Measurements from ENCODE around the gene PKIG.

The PKIG gene

GRCh38 chr20:44620030-44620429 is 37.7 kb downstream of the PKIG start:
- DNase-seq (ENCODE audit: low read depth in 3 of 3): no peak

GRCh38 chr20:44621325-44621724 is 38.9 kb downstream of the PKIG start:
- DNase-seq (ENCODE audit: low read depth in 3 of 3): no peak

GRCh38 chr20:44621939-44622338 is 39.6 kb downstream of the PKIG start:
- no peak for DNase-seq (ENCODE audit: low read depth in 3 of 3)

- DNase-seq (ENCODE audit: low read depth in 3 of 3): no peak
These were observed 40.3 kb downstream of the PKIG start for GRCh38 chr20:44622501-44623270.

GRCh38 chr20:44624152-44624551 is 41.8 kb downstream of the PKIG start:
- DNase-seq (ENCODE audit: low read depth in 3 of 3): no peak

GRCh38 chr20:44624743-44625271 is 42.4 kb downstream of the PKIG start:
- DNase-seq (ENCODE audit: low read depth in 3 of 3): no peak

- DNase-seq (ENCODE audit: low read depth in 3 of 3): no peak
These were observed 43.0 kb downstream of the PKIG start for GRCh38 chr20:44625361-44625760.

GRCh38 chr20:44626278-44626677 is 43.9 kb downstream of the PKIG start:
- DNase-seq (ENCODE audit: low read depth in 3 of 3): no peak

GRCh38 chr20:44627364-44628010 is 45.1 kb downstream of the PKIG start:
- DNase-seq (ENCODE audit: low read depth in 3 of 3): no peak

GRCh38 chr20:44629017-44629385 is 46.6 kb downstream of the PKIG start:
- no peak for DNase-seq (ENCODE audit: low read depth in 3 of 3)

- no peak for DNase-seq (ENCODE audit: low read depth in 3 of 3)
These were observed 47.2 kb downstream of the PKIG start for GRCh38 chr20:44629542-44629941.

GRCh38 chr20:44630297-44630696 is 47.9 kb downstream of the PKIG start:
- DNase-seq (ENCODE audit: low read depth in 3 of 3): no peak

GRCh38 chr20:44632103-44632752 is 49.8 kb downstream of the PKIG start:
- DNase-seq (ENCODE audit: low read depth in 3 of 3): no peak

- no peak for DNase-seq (ENCODE audit: low read depth in 3 of 3)
These were observed 50.9 kb downstream of the PKIG start for GRCh38 chr20:44633187-44633810.

- DNase-seq (ENCODE audit: low read depth in 3 of 3): no peak
These were observed 51.7 kb downstream of the PKIG start for GRCh38 chr20:44633872-44634600.

- DNase-seq (ENCODE audit: low read depth in 3 of 3): no peak
These were observed 53.5 kb downstream of the PKIG start for GRCh38 chr20:44635877-44636276.

GRCh38 chr20:44637042-44637441 is 54.7 kb downstream of the PKIG start:
- DNase-seq (ENCODE audit: low read depth in 3 of 3): no peak

GRCh38 chr20:44637522-44638372 is 55.4 kb downstream of the PKIG start:
- DNase-seq (ENCODE audit: low read depth in 3 of 3): no peak

- DNase-seq (ENCODE audit: low read depth in 3 of 3): no peak
These were observed 58.1 kb downstream of the PKIG start for GRCh38 chr20:44640522-44640921.

- no peak for DNase-seq (ENCODE audit: low read depth in 3 of 3)
These were observed 58.9 kb downstream of the PKIG start for GRCh38 chr20:44641325-44641724.

All from stimulated activated CD4-positive, alpha-beta T cell treated with anti-CD3 and anti-CD28 coated beads, TNF-alpha, amount 100 ng/mL, for 24 hours (primary cell).